ENCODE measurements around the gene DLEC1.
"Not testable (repeated sequence)": the region's sequence is repeated elsewhere in the genome, so short reads cannot be mapped to it uniquely, and the experiment has no call there.

The DLEC1 gene

DNA sequence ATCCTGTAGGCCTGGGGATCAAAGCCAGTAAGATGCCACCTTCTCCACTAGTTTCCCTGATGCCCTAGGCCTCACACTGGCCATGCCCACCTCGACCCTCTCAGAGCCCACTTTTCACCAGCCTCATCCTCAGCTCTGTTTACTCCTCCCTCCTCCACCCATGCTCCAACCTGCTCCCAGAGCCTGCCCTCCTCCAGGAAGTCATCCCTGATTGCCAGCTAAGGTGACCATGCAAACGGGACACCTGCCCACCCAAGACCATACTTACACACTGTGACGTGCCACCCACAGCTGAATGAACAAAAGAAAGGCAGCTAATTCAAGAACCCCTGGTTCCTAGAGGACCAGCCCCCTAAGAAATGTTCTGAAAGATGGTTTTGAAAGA is 18.7 kb upstream of the DLEC1 start:
- DNase-seq, result no peak

DNA sequence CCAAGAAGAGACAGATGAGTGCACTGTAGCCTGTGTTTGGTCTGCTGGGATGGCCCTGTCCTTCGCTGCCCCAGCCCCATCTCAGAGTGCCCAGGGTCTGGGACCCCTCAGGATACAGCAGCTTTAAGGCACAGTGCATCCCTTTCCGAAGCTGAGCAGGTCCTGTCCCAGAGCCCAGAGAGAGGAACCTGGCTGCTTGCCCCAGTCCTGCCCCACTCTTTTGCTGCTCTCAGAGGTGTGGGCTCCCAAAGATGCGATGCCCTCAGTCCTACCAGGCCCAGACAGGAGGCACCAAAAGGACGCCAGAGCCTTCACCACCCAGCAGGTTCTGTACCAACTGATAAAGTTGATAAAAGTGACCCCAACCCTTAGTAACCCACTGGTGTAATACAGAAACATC is 17.8 kb upstream of the DLEC1 start:
- no peak for DNase-seq

DNA sequence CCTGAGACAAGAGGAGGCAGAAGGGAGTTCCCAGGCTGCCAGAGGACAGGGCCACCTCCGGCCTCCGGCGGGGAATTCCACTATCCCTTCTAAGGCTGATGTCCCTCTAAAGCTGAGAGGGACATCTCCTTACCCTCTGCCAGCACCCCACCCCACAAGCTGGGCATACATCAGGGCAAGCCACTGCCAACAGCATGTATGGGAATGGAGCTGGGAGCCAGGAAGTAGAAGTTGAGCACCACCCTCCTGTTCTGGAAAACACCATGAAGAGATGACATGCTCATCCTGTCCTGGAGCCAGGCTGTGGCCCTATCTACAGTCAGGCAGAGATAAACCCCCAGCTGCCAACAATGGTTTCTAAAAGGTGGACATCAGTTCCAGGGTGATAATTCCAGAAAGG is 16.7 kb upstream of the DLEC1 start:
- DNase-seq, result no peak

GRCh38 chr3:38022896-38023709 is 15.9 kb upstream of the DLEC1 start:
- DNase-seq, result no peak

GRCh38 chr3:38026856-38027255 is 12.2 kb upstream of the DLEC1 start:
- no peak for DNase-seq

GRCh38 chr3:38027466-38028465 is 11.2 kb upstream of the DLEC1 start:
- no peak for DNase-seq

DNA sequence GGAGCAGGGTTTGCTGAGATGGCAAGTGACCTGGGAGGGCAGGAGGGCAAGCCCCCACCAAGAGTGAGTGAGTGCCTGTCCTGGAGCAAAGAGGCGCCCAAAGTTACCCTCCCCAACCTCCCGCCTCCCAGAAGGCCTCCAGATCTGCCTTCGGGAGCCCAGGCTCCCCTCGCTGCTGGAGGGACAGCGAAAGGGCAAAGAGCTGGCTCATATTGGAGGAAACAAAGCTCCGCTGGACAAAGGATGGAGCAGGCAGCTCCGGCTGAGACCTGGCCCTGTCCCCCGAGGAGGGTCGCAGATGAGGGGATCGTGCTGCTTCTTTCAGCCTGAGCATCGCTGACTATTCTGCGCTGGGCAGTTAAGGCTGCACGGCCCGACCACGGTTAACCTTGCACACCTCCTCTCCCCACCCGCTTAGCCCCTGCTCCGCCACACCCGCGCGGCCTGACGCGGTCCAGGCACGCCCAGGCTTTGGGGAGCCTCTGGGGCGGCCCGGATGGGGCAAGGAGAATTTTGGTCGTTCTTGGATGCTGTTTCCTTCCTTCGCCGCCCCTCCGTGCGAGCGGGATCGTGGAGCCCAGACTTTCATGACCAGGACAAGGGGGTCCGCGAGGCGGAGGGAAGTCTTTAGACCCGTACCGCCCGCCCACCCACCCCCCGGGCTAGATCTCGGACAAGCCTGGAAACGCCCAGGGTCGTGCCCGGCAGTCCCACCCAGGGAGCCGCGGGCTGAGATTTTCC is 10.2 kb upstream of the DLEC1 start:
- DNase-seq, result no peak

DNA sequence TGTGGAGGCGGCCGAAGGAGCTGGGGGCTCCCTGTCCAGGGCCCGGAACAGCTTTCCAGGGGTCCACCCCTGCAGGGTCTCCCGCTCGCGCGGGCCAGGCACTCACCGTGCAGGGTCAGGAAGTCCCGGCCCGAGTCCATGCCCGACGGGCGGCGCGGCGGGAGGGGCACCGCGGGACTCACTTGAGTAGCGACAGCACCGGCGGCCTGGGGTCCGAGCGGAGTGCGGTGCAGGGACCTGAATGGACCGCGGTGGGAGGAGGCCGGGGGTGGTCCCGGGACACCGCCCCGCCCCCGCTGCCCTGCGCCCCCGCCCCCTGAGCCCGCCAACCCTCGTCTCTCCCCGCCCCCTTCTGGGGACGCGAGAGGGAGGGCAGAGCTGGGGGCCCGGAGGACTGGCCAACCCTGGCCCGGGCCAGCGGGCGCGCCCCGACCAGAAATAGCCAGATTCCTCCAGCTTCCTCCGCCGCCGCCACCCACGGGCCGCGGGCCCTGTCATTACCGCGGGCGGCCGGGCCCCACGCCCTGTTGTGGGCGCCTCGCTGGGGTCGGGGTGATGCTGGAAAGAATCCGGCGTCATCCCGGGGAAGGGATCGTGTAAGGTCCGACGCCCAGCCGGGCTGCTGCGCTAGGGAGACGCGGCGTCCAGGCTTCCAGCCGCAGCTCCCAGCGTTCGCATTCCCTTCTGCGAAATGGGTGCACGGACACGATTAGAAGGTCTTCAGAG is 9.4 kb upstream of the DLEC1 start, which contains the start of gene PLCD1:
Gene PLCD1, minus strand, starts transcription at position 243 of the 726 bp plus-strand sequence. Its CDS starts 103 bp downstream, at position 140.
- DNase-seq, result no peak

DNA sequence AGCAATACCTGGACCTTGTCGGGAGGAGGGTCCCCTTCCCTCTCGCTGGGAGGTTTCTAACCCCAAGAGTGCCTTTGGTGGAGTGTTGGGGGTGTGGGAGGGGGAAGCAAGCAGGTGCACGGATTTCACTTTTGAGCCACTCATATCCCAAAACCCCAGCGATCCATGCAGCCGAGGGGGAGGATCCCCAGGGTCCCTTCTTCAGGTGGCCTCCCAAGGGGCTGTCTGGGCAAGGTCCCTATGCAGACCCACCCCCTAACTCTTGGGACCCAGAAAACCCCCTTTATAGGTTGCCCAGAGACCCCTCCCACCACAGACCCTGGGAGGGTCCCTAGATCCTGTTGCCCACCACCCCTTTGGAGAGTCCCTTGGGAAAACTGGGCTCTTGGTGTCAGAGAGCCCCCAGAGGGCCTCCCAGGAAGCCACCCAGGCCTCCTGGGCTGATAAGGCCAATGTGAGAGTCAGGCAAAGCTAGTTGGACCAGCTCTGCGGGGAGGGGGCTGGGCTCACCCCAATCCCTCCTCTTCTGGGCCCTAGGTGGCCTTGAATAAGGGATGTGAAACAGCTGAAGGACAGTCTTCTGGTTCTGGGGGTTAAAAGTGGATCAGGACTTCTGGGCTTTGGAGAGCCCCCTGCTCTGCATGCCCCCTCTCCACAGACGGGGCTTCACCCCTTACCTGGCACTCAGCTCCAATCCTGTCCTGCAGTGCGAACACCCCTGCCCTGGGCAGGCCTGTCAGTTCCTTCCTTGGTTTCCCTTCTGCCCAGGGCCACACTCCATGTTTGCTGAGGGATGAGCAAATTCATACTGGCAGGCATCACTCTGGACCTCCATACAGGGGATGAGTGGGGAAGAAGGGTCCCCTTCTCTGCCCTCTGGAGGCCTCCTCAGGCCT is 8.6 kb upstream of the DLEC1 start:
- DNase-seq, result no peak

- no peak for DNase-seq
Measured at GRCh38 chr3:38031022-38031994, 7.7 kb upstream of the DLEC1 start.

DNA sequence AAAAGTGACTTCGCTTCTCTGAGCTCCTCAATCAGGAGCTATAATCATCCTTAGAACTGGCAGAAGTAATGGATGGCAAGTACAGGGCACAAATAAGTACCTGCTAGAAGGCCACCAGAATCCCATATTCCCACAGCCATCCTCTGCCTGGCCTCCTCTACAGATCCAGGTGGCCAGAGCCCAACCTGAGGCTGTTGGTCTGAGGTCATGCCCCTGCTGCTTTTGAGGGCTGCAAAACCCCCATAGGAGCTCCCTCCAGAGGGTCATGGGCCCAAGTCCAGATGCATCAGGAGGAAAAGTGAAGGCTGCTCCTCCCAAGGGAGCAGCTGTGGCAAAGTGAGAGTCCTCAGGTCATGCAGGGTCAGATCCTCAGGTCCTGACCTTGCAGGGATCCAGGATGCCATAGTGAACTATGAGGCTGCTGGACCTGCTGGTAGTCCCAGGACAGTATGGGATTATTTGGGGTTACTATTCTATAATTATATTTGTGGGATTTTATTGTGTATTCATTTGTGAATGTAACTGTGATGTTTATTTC is 6.6 kb upstream of the DLEC1 start:
- DNase-seq, result no peak

- DNase-seq, result not testable (repeated sequence)
Measured at GRCh38 chr3:38033586-38033985, 5.4 kb upstream of the DLEC1 start.

GRCh38 chr3:38034335-38034734 is 4.7 kb upstream of the DLEC1 start:
- not testable (repeated sequence) for DNase-seq

DNA sequence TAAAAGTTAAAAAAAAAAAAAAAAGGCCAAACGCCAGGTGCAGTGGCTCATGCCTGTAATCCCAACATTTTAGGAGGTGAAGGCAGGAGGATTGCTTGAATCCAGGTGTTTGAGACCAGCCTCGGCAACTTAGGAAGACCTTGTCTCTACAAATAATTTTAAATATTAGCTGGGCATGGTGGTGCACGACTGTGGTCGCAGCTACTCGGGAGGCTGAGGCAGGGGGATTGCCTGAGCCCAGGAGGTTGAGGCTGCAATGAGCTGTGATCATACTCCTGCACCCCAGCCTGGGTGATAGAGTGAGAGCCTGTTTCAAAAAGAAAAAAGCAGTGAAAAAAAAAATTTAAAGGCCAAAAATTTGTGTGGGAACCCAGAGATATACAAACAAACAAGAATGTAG is 2.7 kb upstream of the DLEC1 start:
- no peak for DNase-seq

DNA sequence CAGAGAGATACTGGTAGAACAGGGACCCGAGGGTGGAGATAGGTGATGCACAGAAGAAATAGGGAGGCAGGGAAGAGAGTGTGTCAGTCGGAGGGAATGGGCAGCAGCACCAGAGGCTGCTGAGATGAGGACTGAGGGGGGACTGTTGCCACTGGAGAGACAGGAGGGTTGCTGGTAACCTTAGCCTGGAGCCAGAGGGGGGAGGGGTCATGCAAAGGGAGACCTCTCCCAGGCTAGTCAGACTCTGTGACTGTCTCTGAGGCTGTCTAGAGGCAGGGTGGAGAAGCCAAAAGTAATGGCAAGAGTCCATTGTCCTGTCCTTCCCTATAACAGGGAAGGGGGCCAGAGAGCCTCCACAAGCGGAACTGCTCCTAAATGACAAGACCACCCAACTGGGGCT is 2.1 kb upstream of the DLEC1 start:
- DNase-seq, result no peak

- no peak for DNase-seq
Measured at GRCh38 chr3:38038447-38038911, 529 bp upstream of the DLEC1 start.

DNA sequence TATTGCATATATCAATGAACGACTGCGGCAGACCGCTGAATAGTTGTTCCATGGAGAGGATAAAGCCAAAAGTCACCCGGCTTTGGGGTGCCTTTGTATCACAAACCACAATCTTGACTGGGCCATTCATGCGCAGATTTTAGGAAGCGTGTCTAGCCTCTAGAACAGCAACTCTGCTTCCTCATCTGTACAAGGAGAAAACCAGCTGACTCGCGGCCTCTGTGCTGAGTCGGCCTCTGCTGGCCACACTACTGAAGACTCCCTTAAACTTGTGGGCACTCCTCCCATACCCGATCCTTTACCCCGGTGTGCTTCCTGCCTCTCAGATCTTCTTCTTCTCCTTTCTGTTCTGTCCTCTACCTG is 872 bp downstream of the DLEC1 start:
- DNase-seq, result peak; percentile 73

GRCh38 chr3:38040401-38040800 is 1.4 kb downstream of the DLEC1 start:
- no peak for DNase-seq

- DNase-seq, result no peak
Measured at GRCh38 chr3:38043486-38043885, 4.5 kb downstream of the DLEC1 start.

DNA sequence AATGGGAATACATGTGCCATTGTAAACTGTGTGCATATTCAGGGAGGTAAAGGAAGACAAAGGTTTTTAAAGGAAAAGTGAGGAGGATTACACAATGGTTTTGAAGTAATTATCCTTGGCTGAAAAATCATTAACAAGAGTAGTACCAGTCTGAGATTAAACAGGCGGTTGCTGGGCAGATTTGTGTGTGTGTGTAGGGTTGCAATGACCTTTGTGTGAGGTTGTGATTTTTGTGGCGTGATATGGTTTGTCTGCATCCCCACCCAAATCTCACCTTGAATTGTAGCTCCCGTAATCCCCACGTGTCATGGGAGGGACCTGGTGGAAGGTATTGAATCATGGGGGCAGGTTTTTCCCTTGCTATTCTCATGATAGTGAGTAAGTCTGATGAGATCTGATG is 7.0 kb downstream of the DLEC1 start:
- no peak for DNase-seq
